Activated T-helper 1 cell treated with anti-CD3 and anti-CD28 coated beads, Interleukin-12 subunit alpha, Interleukin-12 subunit beta, Interleukin-2, Interleukin-4 antibody, amounts not matched to agents 30 ng/mL and 10 ng/mL and 1 ng/mL, durations not matched to agents 14 hours and 24 hours and 36 hours (primary cell): ENCODE results near the gene FOXJ2. TPM values are rescaled to one million over a fixed set of nuclear protein-coding genes. Genes with fewer than 3 reads are reported as not detected.
"Not testable (repeated sequence)": the region's sequence is repeated elsewhere in the genome, so short reads cannot be mapped to it uniquely, and the experiment has no call there.

Experiments used
- DNase-seq: peaks from one replicate; pipeline ENCODE4 v3.0.0; 2021; ENCODE audit warnings: low spot score
- H3K27ac Mint-ChIP-seq: one replicate; pipeline ENCODE4 v1.8.0; 2021; ENCODE audit warnings: mild to moderate bottlenecking, mixed read lengths
- H3K27me3 Mint-ChIP-seq: one replicate; pipeline ENCODE4 v1.8.0; 2022; ENCODE audit warnings: mild to moderate bottlenecking, moderate library complexity, mixed read lengths; ENCODE audit not compliant: insufficient read depth
- H3K36me3 Mint-ChIP-seq: one replicate; pipeline ENCODE4 v1.8.0; 2021; ENCODE audit warnings: low read depth, mixed read lengths
- H3K4me1 Mint-ChIP-seq: one replicate; pipeline ENCODE4 v1.8.0; 2021; ENCODE audit warnings: low read depth, mixed read lengths
- H3K4me3 Mint-ChIP-seq: one replicate; pipeline ENCODE4 v1.8.0; 2021; ENCODE audit warnings: mild to moderate bottlenecking, moderate library complexity, mixed read lengths
- H3K9me3 Mint-ChIP-seq: one replicate; pipeline ENCODE4 v1.8.0; 2021; ENCODE audit warnings: mixed read lengths
- intact Hi-C: fragments of 100-400 bp; cut with micrococcal nuclease; formaldehyde crosslinking; loops from one replicate; pipeline ENCODE4 v1.15.1; 2024
- total RNA-seq: library from RNA; stranded (reverse); gene quantifications from 2 replicates; pipeline ENCODE4 v1.2.3, GENCODE V29; 2022

The FOXJ2 gene
- total RNA-seq, 1 donor from 2014 or later: 20.7 TPM

DNA sequence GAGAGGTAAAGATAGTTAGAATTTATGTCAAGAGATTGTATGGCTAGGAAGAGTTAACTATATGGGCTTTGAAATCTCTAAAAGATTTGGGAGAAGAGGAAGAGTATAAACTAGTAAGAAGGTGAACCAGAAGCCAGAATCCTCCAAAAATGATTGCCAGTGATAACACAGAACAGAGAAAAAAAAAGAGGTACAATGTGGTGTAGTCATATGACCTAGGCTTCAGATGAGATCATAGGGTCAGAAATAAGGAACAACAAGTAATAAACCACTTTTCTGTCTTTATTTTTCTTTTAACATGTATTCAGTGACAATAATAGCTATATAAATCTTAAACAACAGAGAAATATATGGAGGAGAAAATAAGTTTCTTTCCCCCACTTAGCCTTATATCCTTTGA lies 47.6 kb downstream of the FOXJ2 start:
- H3K36me3 Mint-ChIP-seq: peaks cover 8% of the 10 kb centered on the region
- H3K27me3 Mint-ChIP-seq: no peaks in the 10 kb centered on the region
- no peaks in the 10 kb centered on the region for H3K9me3 Mint-ChIP-seq
- peak overlapping the region; percentile 12 for H3K4me3 Mint-ChIP-seq
- peak overlapping the region; percentile 14 for H3K27ac Mint-ChIP-seq
- intact Hi-C loops: loop anchor here (5.0 kb wide), 1 partner anchor 1633 kb away; no protein-coding TSS in a partner anchor
- H3K4me1 Mint-ChIP-seq: peaks cover 43% of the 10 kb centered on the region
- no peak for DNase-seq

- intact Hi-C loops: loop anchor here (5.0 kb wide), 1 partner anchor 1634 kb away; no protein-coding TSS in a partner anchor
- peaks cover 48% of the 10 kb centered on the region for H3K4me1 Mint-ChIP-seq
- peaks cover 12% of the 10 kb centered on the region for H3K36me3 Mint-ChIP-seq
- H3K9me3 Mint-ChIP-seq: no peaks in the 10 kb centered on the region
- H3K4me3 Mint-ChIP-seq: peak overlapping the region; percentile 92
- peak overlapping the region; percentile 98 for H3K27ac Mint-ChIP-seq
- DNase-seq: no peak
- H3K27me3 Mint-ChIP-seq: no peaks in the 10 kb centered on the region
These were observed 48.9 kb downstream of the FOXJ2 start for GRCh38 chr12:8081251-8081920.

DNA sequence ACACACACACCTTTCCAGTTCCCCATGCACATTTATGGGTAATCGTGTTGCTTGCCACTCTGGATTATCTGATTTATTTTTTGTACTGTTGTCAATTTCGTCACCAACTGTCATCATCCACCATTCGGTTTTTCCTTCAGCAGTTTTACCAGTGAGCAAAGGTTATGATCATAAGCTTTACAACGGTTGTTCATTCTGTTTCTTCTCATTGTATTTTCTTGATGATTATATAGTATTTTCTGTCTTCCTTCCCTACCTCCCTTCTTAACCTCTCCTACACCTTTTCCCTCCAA lies 50.2 kb downstream of the FOXJ2 start:
- no peaks in the 10 kb centered on the region for H3K9me3 Mint-ChIP-seq

DNA sequence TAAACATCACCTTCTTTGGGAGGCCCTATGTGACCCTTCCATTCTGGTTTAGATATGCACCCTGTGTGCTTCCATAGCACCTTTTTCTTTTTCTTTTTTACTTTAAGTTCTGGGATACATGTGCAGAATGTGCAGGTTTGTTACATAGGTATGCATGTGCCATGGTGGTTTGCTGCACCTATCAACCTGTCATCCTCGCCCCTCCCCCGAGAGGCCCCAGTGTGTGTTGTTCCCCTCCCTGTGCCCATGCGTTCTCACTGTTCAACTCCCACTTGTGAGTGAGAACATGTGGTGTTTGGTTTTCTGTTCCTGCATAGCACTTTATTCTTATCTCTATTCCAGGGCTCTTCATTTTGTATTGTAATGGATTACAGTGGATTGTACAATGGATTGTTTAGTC lies 51.8 kb downstream of the FOXJ2 start:
- H3K27me3 Mint-ChIP-seq, H3K9me3 Mint-ChIP-seq, DNase-seq: not testable (repeated sequence)
- peaks cover 66% of the 10 kb centered on the region for H3K4me1 Mint-ChIP-seq
- peak overlapping the region; percentile 66 for H3K27ac Mint-ChIP-seq
- intact Hi-C loops: loop anchor here (5.0 kb wide), 1 partner anchor 1637 kb away; no protein-coding TSS in a partner anchor
- H3K36me3 Mint-ChIP-seq: peaks cover 18% of the 10 kb centered on the region
- peak overlapping the region; percentile 92 for H3K4me3 Mint-ChIP-seq

More for the DNA sequence above, 50.2 kb downstream of the FOXJ2 start:
- no peaks in the 10 kb centered on the region for H3K27me3 Mint-ChIP-seq
- intact Hi-C loops: loop anchor here (1.0 to 5.0 kb wide), 10 partner anchors 16 to 1635 kb away; partner anchors contain the start of genes C3AR1, FOXJ2 and PEX5
- no peak for DNase-seq
- H3K4me1 Mint-ChIP-seq: peaks cover 57% of the 10 kb centered on the region
- peak overlapping the region; percentile 98 for H3K27ac Mint-ChIP-seq
- H3K36me3 Mint-ChIP-seq: peaks cover 14% of the 10 kb centered on the region
- H3K4me3 Mint-ChIP-seq: peak overlapping the region; percentile 92

DNA sequence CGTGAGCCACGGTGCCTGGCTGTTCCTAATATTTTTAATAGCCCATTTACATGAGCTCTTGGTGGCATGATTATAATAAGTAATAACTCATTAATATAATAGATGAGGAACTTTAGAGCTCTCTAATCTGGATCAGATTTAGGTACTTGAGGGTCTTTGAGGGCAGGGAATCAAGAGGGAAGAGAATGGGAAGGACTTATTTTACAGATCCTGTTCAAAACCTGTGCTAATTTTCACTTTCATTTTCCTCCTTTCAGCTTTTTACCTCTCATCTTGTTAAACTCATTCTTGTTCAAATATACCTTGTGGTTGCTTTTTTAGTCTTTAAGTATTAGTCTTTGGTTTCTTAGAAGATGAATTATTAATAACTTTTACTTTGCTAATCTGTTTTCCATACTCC lies 55.1 kb downstream of the FOXJ2 start:
- Mint-ChIP-seq H3K4me1 (peaks cover 48% of the 10 kb centered on the region), H3K9me3 (no peaks in the 10 kb centered on the region), H3K36me3 (peaks cover 39% of the 10 kb centered on the region), H3K27me3 (no peaks in the 10 kb centered on the region), H3K4me3 (peak overlapping the region; percentile 75), H3K27ac (peak overlapping the region; percentile 81)
- intact Hi-C loops: no loop called here
- DNase-seq: no peak

DNA sequence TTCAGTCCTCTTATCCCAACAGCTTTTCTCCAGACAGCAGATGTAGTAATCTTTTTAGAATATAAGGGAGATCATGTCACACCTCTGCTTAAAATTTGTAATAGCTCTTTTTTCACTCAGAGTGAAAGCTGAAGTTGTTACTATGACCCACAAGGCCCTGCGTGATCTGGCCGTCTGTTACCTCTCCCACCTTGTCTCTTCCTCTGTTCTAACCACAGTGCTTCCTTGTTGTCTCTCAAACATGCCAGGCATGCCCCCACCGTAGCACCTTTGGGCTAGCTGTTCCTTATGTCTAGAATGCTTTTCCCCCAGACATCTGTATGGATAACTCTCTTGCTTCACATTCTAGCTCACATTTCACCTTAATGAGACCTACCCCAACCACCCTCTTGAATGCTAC lies 56.1 kb downstream of the FOXJ2 start:
- H3K4me3 Mint-ChIP-seq: peak overlapping the region; percentile 75
- peaks cover 44% of the 10 kb centered on the region for H3K36me3 Mint-ChIP-seq
- H3K27me3 Mint-ChIP-seq: no peaks in the 10 kb centered on the region
- peak overlapping the region; percentile 81 for H3K27ac Mint-ChIP-seq
- H3K9me3 Mint-ChIP-seq: no peaks in the 10 kb centered on the region
- intact Hi-C loops: no loop called here
- DNase-seq: peak; percentile 20
- H3K4me1 Mint-ChIP-seq: peaks cover 40% of the 10 kb centered on the region

DNA sequence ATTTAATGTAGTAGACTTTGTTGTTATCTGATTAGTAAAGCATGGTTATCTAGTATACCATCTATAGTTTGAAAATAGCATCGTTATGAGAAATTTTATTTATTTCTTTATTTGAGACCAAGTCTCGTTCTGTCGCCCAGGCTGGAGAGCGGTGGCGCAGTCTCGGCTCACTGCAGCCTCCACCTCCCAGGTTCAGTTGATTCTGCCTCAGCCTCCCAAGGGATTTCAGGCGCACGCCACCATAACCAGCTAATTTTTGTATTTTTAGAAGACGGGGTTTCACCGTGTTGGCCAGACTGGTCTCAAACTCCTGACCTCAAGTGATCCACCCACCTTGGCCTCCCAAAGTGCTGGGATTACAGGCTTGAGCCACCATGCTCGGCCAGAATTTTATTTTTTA lies 56.8 kb downstream of the FOXJ2 start:
- H3K4me3 Mint-ChIP-seq, H3K27me3 Mint-ChIP-seq, intact Hi-C loops, H3K9me3 Mint-ChIP-seq, DNase-seq: not testable (repeated sequence)
- Mint-ChIP-seq H3K36me3 (peaks cover 44% of the 10 kb centered on the region), H3K27ac (peak overlapping the region; percentile 81), H3K4me1 (peaks cover 34% of the 10 kb centered on the region)

DNA sequence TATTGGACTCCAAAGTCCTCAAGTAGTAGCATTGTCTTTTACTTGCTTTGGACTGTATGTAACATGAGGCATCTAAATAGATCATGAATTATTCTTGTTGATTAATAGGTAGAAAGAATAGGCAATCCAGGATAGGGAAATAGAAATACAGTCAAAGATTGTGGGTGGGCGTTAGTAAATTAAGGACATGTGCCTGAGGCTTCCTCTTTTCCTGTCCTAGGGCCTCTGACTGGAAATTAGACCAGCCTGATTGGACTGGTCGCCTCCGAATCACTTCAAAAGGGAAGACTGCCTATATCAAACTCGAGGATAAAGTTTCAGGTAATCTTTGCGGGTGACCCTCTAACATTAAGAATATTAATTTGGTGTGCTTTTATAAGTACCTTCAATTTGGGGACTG lies 57.2 kb downstream of the FOXJ2 start:
- Mint-ChIP-seq H3K27ac (peak overlapping the region; percentile 19), H3K36me3 (peaks cover 43% of the 10 kb centered on the region)

DNA sequence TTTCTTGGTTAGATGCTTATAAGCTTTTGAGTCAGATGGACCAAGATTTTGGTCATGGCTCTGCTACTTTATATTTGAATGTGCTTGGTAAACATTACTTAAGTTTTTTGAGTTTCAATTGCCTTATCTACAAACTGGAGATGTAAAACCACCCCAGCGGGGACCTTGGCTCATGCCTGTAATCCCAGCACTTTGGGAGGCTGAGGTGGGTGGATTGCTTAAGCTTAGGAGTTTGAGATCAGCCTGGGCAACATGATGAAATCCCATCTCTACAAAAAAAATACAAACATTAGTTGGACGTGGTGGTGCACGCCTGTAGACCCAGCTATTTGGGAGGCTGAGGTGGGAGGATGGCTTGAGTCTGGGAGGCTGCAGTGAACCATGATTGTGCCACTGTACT lies 60.8 kb downstream of the FOXJ2 start:
- Mint-ChIP-seq H3K27me3 (no peaks in the 10 kb centered on the region), H3K4me3 (no peak overlapping the region), H3K27ac (no peak overlapping the region), H3K9me3 (no peaks in the 10 kb centered on the region), H3K4me1 (peaks cover 12% of the 10 kb centered on the region), H3K36me3 (peaks cover 63% of the 10 kb centered on the region)
- intact Hi-C loops: no loop called here
- DNase-seq: no peak

More for the DNA sequence above, 57.2 kb downstream of the FOXJ2 start:
- Mint-ChIP-seq H3K9me3 (no peaks in the 10 kb centered on the region), H3K4me1 (peaks cover 30% of the 10 kb centered on the region), H3K4me3 (no peak overlapping the region), H3K27me3 (no peaks in the 10 kb centered on the region)
- DNase-seq: no peak
- intact Hi-C loops: no loop called here

DNA sequence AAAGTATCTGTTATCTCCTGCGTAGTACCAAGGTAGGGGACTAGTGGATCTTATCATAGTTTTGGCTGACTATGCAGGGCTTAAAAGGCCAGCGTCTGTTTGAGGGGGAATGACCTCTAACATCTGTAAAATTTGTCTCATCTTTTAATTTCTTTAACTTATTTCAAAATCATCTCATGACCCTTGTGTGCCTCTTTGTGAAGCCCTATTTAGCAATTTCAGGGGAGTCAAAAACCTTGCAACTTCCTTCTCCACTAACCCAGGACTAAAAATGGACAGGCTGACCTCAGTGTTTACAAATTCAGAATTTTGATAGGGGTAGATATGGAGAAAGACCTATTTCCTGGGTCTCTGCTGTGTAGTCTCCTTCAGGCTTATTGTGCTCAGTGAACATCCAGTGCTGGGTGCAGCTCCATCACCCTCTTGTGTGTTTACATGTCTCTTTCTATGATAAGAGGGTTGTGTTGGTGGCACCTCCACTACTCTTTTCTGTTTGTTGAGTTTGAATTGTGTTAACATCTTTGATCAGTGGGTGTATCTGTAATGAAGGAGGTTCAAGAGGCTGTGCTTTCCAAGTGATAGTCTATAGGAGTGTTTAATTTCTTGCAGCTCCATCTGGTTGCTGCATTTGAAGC lies 63.9 kb downstream of the FOXJ2 start:
- peaks cover 55% of the 10 kb centered on the region for H3K36me3 Mint-ChIP-seq
- H3K4me1 Mint-ChIP-seq: peaks cover 4% of the 10 kb centered on the region
- H3K4me3 Mint-ChIP-seq: no peak overlapping the region
- no peaks in the 10 kb centered on the region for H3K27me3 Mint-ChIP-seq
- intact Hi-C loops: no loop called here
- no peaks in the 10 kb centered on the region for H3K9me3 Mint-ChIP-seq
- H3K27ac Mint-ChIP-seq: no peak overlapping the region
- no peak for DNase-seq

DNA sequence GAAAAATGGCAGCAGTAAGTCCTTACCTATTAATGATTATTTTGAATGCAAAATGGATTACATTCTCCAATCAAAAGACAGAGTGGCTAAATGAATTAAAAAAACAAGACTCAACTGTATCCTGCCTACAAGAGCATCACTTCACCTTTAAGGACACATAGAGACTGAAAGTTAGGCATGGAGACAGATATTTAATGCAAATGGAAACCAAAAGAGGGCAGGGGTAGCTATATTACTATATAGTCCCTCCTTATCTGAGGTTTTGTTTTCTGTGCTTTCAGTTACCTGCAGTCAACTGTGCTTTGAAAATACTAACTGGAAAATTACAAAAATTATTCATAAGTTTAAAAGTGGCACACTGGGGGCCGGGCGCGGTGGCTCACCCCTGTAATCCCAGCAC lies 66.7 kb downstream of the FOXJ2 start:
- H3K4me1 Mint-ChIP-seq: peaks cover 4% of the 10 kb centered on the region
- H3K4me3 Mint-ChIP-seq: no peak overlapping the region
- peaks cover 38% of the 10 kb centered on the region for H3K36me3 Mint-ChIP-seq
- no peak for DNase-seq
- H3K27me3 Mint-ChIP-seq: no peaks in the 10 kb centered on the region
- H3K9me3 Mint-ChIP-seq: no peaks in the 10 kb centered on the region
- H3K27ac Mint-ChIP-seq: no peak overlapping the region
- intact Hi-C loops: no loop called here
